ENCODE results near the gene BLTP2. TPM values are rescaled to one million over a fixed set of nuclear protein-coding genes. Genes with fewer than 3 reads are reported as not detected.

Gene BLTP2
- total RNA-seq, 2 experiments from 2014 or later = 138 to 152 TPM

- H3K36me3 Mint-ChIP-seq (ENCODE audit: low read depth) = peaks cover 27% of the 10 kb centered on the region
- POLR2A ChIA-PET = interaction anchor here (0.8 kb wide), 2 partner anchors 12 to 61 kb away, joined by 3 to 5 read pairs; no protein-coding TSS in a partner anchor
- intact Hi-C loops (cut with DNase I, micrococcal nuclease) = loop anchor here (5.0 to 10.0 kb wide), 3 partner anchors 304 to 604 kb away; partner anchors contain the start of genes NLK (in 1 of the 2) and PHF12 (in 1 of the 2)
Measured at GRCh38 chr17:28648698-28649097, 3.7 kb upstream of the BLTP2 start.

DNA sequence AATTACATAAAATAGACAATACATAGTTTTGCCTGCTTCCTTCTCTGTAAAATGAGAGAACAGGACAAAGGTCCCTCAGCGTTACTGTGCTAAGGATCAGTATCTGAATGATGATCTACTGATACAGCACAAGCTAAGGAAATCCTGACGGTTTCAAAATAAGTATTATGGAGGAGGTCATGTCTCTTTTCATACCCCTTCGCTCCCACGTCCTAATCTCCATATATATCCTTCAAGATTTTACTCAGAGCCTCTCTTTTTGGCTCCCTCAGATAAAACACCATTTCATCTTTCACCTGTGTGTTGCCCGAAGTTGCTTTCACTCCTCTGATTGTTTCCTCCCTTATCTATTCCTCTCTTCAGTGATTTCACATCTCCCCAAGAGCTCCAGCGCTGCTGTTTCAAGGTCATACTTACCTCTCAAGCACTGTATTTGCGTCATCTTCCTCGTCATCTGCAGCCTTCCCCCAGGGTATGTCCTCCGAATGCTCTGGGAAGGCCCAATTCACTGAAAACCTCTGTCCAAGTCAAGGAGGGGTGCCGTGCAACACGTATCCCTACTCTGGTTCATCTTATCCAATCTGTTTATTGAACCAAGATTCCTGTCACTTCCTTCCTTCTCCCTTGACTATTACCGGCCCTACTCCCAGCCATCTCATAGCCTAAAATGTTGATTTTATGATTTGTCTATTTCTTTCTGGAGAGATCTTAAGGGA lies 1.2 kb upstream of the BLTP2 start:
- Mint-ChIP-seq H3K9me3 (ENCODE audit: low read depth) (no peaks in the 10 kb centered on the region), H3K27ac (peak overlapping the region; percentile 86), H3K36me3 (ENCODE audit: low read depth) (peaks cover 40% of the 10 kb centered on the region), H3K4me3 (peak overlapping the region; percentile 95), H3K4me1 (peaks cover 35% of the 10 kb centered on the region), H3K27me3 (no peaks in the 10 kb centered on the region)
- intact Hi-C loops (cut with DNase I, micrococcal nuclease) = loop anchor here (5.0 to 10.0 kb wide), 3 partner anchors 306 to 601 kb away; partner anchors contain the start of genes NLK (in 1 of the 2) and PHF12 (in 1 of the 2)
- ATAC-seq = no peak
- CTCF ChIA-PET = interaction anchor here (0.6 to 8.1 kb wide), 38 partner anchors 8 to 1327 kb away, joined by 3 to 125 read pairs (median 4); partner anchors contain the start of genes MYO18A, NEK8, PIGS and PROCA1
- DNase-seq = peak; percentile 18
- POLR2A ChIA-PET = interaction anchor here (0.6 to 1.7 kb wide), 5 partner anchors 11 to 83 kb away, joined by 3 to 23 read pairs (median 6); partner anchors contain the start of genes NEK8, SDF2 and SUPT6H

More at GRCh38 chr17:28648698-28649097, 3.7 kb upstream of the BLTP2 start:
- peaks cover 24% of the 10 kb centered on the region for H3K4me1 Mint-ChIP-seq
- no peak overlapping the region for H3K27ac Mint-ChIP-seq
- ATAC-seq = no peak
- no peak for DNase-seq
- CTCF ChIA-PET = interaction anchor here (0.6 to 8.1 kb wide), 10 partner anchors 9 to 467 kb away, joined by 3 to 125 read pairs (median 4); partner anchors contain the start of genes ALDOC, SDF2 and SUPT6H
- H3K9me3 Mint-ChIP-seq (ENCODE audit: low read depth) = no peaks in the 10 kb centered on the region
- no peaks in the 10 kb centered on the region for H3K27me3 Mint-ChIP-seq
- no peak overlapping the region for H3K4me3 Mint-ChIP-seq

GRCh38 chr17:28645576-28645939 lies 600 bp upstream of the BLTP2 start:
- H3K27me3 Mint-ChIP-seq = no peaks in the 10 kb centered on the region
- H3K9me3 Mint-ChIP-seq (ENCODE audit: low read depth) = no peaks in the 10 kb centered on the region
- H3K36me3 Mint-ChIP-seq (ENCODE audit: low read depth) = peaks cover 41% of the 10 kb centered on the region
- POLR2A ChIA-PET = interaction anchor here (0.8 to 1.7 kb wide), 5 partner anchors 11 to 74 kb away, joined by 6 to 23 read pairs (median 9); partner anchors contain the start of genes PIGS, PROCA1, RPL23A and SDF2
- CTCF ChIA-PET = interaction anchor here (0.7 to 8.1 kb wide), 17 partner anchors 9 to 288 kb away, joined by 3 to 125 read pairs (median 4); partner anchors contain the start of genes POLDIP2, PROCA1, SDF2 and SUPT6H
- H3K27ac Mint-ChIP-seq = peak overlapping the region; percentile 86
- peaks cover 36% of the 10 kb centered on the region for H3K4me1 Mint-ChIP-seq
- DNase-seq (no peak), ATAC-seq (no peak)
- intact Hi-C loops (cut with DNase I, micrococcal nuclease) = loop anchor here (1.0 to 10.0 kb wide), 17 partner anchors 16 to 601 kb away; partner anchors contain the start of genes PHF12 (in 2 of the 2), PROCA1 (in 2 of the 2), DHRS13 (in 1 of the 2) and IFT20 (in 1 of the 2)
- H3K4me3 Mint-ChIP-seq = peak overlapping the region; percentile 95

- Mint-ChIP-seq H3K36me3 (ENCODE audit: low read depth) (peaks cover 49% of the 10 kb centered on the region), H3K27me3 (no peaks in the 10 kb centered on the region), H3K27ac (peak overlapping the region; percentile 87), H3K4me3 (peak overlapping the region; percentile 95), H3K9me3 (ENCODE audit: low read depth) (no peaks in the 10 kb centered on the region), H3K4me1 (peaks cover 41% of the 10 kb centered on the region)
- ChIA-PET CTCF (interaction anchor here (0.6 to 8.1 kb wide), 35 partner anchors 8 to 472 kb away, joined by 3 to 125 read pairs (median 4); partner anchors contain the start of genes NEK8, RPL23A, SDF2 and SUPT6H), POLR2A (interaction anchor here (1.1 to 2.2 kb wide), 8 partner anchors 17 to 76 kb away, joined by 3 to 23 read pairs (median 8); partner anchors contain the start of genes PIGS, PROCA1, RPL23A and SDF2)
- intact Hi-C loops (cut with DNase I, micrococcal nuclease) = loop anchor here (1.0 to 10.0 kb wide), 6 partner anchors 45 to 599 kb away; partner anchors contain the start of genes NEK8 (in 1 of the 2), NLK (in 1 of the 2), PIGS (in 1 of the 2) and PROCA1 (in 1 of the 2)
- ATAC-seq (no peak), DNase-seq (peak; percentile 62)
Measured at GRCh38 chr17:28643983-28644786, 773 bp downstream of the BLTP2 start.

GRCh38 chr17:28641579-28641978 lies 3.4 kb downstream of the BLTP2 start:
- peaks cover 61% of the 10 kb centered on the region for H3K36me3 Mint-ChIP-seq (ENCODE audit: low read depth)
- ATAC-seq = no peak
- H3K27ac Mint-ChIP-seq = no peak overlapping the region
- H3K4me1 Mint-ChIP-seq = peaks cover 36% of the 10 kb centered on the region
- intact Hi-C loops (cut with DNase I, micrococcal nuclease) = loop anchor here (10.0 kb wide), 2 partner anchors 473 to 597 kb away; partner anchors contain the start of gene NLK (in 1 of the 2)
- H3K9me3 Mint-ChIP-seq (ENCODE audit: low read depth) = no peaks in the 10 kb centered on the region
- ChIA-PET POLR2A (interaction anchor here (0.6 to 1.0 kb wide), 2 partner anchors 18 to 28 kb away, joined by 3 to 7 read pairs; partner anchors contain the start of gene RSKR), CTCF (interaction anchor here (0.6 to 8.1 kb wide), 3 partner anchors 22 to 93 kb away, joined by 4 to 125 read pairs (median 4); partner anchors contain the start of genes SDF2 and SUPT6H)
- no peak for DNase-seq
- H3K4me3 Mint-ChIP-seq = no peak overlapping the region
- H3K27me3 Mint-ChIP-seq = no peaks in the 10 kb centered on the region

DNA sequence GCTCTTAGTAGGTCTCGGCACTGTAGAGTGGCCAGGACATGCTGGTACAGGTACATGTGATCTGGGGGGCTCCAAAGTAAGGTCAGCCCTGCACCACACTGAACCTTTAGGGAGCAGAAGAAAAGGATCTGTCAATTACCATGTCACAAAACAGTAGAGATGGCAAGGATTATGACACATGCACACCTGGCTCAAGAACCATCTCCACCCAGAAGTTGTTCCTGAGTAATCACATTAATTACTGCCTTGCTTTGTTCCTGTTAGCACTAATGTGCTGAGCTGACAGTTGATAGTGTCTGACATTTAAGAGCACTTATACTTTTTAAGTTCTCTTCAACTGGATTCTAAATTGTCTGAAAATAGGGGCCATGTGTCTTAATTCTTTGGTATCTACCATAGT lies 9.5 kb downstream of the BLTP2 start:
- no peak for DNase-seq
- Mint-ChIP-seq H3K27me3 (no peaks in the 10 kb centered on the region), H3K4me3 (no peak overlapping the region), H3K36me3 (ENCODE audit: low read depth) (peaks cover 85% of the 10 kb centered on the region), H3K27ac (no peak overlapping the region), H3K4me1 (peaks cover 17% of the 10 kb centered on the region), H3K9me3 (ENCODE audit: low read depth) (no peaks in the 10 kb centered on the region)
- CTCF ChIA-PET = interaction anchor here (0.6 to 1.9 kb wide), 6 partner anchors 9 to 46 kb away, joined by 3 to 7 read pairs (median 6); partner anchors contain the start of gene BLTP2
- intact Hi-C loops (cut with DNase I, micrococcal nuclease) = loop anchor here in 1 of 2 experiments (5.0 kb wide), 1 partner anchor 37 kb away; no protein-coding TSS in a partner anchor
- ATAC-seq = no peak
- POLR2A ChIA-PET = interaction anchor here (0.7 kb wide), 1 partner anchor 58 kb away, joined by 3 read pairs; no protein-coding TSS in a partner anchor

GRCh38 chr17:28634206-28634865 lies 10.6 kb downstream of the BLTP2 start:
- CTCF ChIA-PET = interaction anchor here (0.6 to 1.9 kb wide), 7 partner anchors 8 to 49 kb away, joined by 3 to 7 read pairs (median 6); partner anchors contain the start of gene BLTP2
- no peak for ATAC-seq
- POLR2A ChIA-PET = interaction anchor here (0.5 kb wide), 1 partner anchor 117 kb away, joined by 5 read pairs; no protein-coding TSS in a partner anchor
- Mint-ChIP-seq H3K4me3 (no peak overlapping the region), H3K4me1 (peaks cover 13% of the 10 kb centered on the region), H3K27me3 (no peaks in the 10 kb centered on the region), H3K27ac (no peak overlapping the region), H3K9me3 (ENCODE audit: low read depth) (no peaks in the 10 kb centered on the region), H3K36me3 (ENCODE audit: low read depth) (peaks cover 77% of the 10 kb centered on the region)
- DNase-seq = no peak
- intact Hi-C loops (cut with DNase I, micrococcal nuclease) = no loop called here

GRCh38 chr17:28626818-28627217 lies 18.1 kb downstream of the BLTP2 start:
- Mint-ChIP-seq H3K9me3 (ENCODE audit: low read depth) (no peaks in the 10 kb centered on the region), H3K4me3 (no peak overlapping the region), H3K27ac (no peak overlapping the region), H3K36me3 (ENCODE audit: low read depth) (peaks cover 53% of the 10 kb centered on the region), H3K27me3 (no peaks in the 10 kb centered on the region), H3K4me1 (peaks cover 9% of the 10 kb centered on the region)
- POLR2A ChIA-PET = no interaction called here
- intact Hi-C loops (cut with DNase I, micrococcal nuclease) = no loop called here
- DNase-seq = no peak
- ATAC-seq = no peak
- CTCF ChIA-PET = interaction anchor here (1.3 kb wide), 2 partner anchors 8 to 17 kb away, joined by 5 to 6 read pairs; no protein-coding TSS in a partner anchor

DNA sequence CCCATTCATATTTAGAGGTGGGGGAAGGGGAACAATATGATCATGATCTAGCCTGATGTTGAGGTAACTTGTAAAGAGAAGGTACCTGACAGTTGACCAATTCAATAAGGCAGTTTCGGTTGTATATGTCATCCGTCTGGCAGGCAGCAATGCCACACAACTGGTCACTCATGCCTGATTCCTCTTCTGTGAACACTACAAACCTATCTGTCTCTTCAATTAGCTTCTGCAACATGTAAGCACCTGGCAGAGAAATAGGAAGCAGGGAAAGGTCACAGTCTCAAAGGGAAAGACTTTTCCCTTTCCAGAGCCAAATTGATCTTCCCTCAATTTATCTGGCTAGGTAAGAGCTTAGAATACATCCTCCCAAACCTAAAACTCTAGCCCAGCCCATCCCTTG lies 20.8 kb downstream of the BLTP2 start:
- Mint-ChIP-seq H3K9me3 (ENCODE audit: low read depth) (no peaks in the 10 kb centered on the region), H3K27ac (no peak overlapping the region), H3K4me1 (peaks cover 9% of the 10 kb centered on the region), H3K27me3 (no peaks in the 10 kb centered on the region), H3K36me3 (ENCODE audit: low read depth) (peaks cover 66% of the 10 kb centered on the region), H3K4me3 (no peak overlapping the region)
- intact Hi-C loops (cut with DNase I, micrococcal nuclease) = no loop called here
- CTCF ChIA-PET = interaction anchor here (0.6 to 2.1 kb wide), 5 partner anchors 8 to 284 kb away, joined by 3 to 13 read pairs (median 3); no protein-coding TSS in a partner anchor
- ATAC-seq (no peak), DNase-seq (no peak)
- POLR2A ChIA-PET = interaction anchor here (1.2 kb wide), 1 partner anchor 17 kb away, joined by 3 read pairs; no protein-coding TSS in a partner anchor

Data from activated CD4-positive, alpha-beta T cell treated with anti-CD3 and anti-CD28 coated beads for 36 hours (primary cell).